ENCODE data around the gene TBCB.

DNA sequence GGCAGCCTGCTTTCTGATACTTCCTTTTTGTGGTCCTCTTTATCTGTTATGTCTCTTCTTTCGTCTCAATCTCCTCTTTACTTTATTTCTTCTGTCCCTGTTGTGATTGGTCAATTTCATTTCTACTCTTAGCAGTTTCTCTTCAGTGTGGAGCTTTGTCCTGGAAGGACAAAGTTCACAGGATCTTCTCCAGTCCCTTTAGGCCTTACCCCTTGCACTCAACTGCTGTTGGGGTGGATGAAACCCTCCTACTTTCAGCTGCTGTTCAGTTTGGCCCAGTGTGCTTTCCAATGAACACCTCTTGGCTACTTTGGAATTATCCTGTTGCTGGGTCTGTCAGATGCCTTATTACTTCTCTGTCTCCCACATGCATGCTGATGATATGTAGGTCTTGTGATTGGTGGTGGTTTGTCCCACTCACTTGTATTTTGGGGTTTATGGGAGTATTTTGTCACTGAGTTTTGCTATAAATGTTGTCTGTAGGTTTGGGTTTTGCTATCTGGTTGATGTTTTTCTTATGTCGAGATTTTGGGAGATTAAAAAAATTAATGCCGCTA lies 35.8 kb upstream of the TBCB start:
- TF ChIP-seq, protein P1, sequence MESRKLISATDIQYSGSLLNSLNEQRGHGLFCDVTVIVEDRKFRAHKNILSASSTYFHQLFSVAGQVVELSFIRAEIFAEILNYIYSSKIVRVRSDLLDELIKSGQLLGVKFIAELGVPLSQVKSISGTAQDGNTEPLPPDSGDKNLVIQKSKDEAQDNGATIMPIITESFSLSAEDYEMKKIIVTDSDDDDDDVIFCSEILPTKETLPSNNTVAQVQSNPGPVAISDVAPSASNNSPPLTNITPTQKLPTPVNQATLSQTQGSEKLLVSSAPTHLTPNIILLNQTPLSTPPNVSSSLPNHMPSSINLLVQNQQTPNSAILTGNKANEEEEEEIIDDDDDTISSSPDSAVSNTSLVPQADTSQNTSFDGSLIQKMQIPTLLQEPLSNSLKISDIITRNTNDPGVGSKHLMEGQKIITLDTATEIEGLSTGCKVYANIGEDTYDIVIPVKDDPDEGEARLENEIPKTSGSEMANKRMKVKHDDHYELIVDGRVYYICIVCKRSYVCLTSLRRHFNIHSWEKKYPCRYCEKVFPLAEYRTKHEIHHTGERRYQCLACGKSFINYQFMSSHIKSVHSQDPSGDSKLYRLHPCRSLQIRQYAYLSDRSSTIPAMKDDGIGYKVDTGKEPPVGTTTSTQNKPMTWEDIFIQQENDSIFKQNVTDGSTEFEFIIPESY (IDR thresholded peaks at IDR 0.05; ENCODE audit: borderline replicate concordance, low read depth) = no peak
- no peak for TF ChIP-seq RFX5 (IDR thresholded peaks at IDR 0.05; ENCODE audit: low read length)
- TF ChIP-seq TCF12 (IDR thresholded peaks at IDR 0.05) = no peak
- TF ChIP-seq FOXJ3 (CRISPR knock-in tag; IDR thresholded peaks at IDR 0.05) = no peak
